Gastrocnemius medialis (tissue), 4 donors: ENCODE measurements around the gene PEMT.

ENCODE experiments used
- POLR2A ChIP-seq, 2 donors: fragments of 450-650 bp; IDR thresholded peaks; one replicate each; pipeline ENCODE4 v1.6.1; 2017; ENCODE audit warnings: antibody characterized with exemption in 2 of 2, mild to moderate bottlenecking in 2 of 2, moderate library complexity in 2 of 2
- TF ChIP-seq, protein P1 (sequence below), 5 experiments: fragments of 450-650 bp in 3 of 5; fragments of 200-600 bp in 2 of 5; sonication (generic) in 2 of 5; IDR thresholded peaks in 4 of 5; conservative IDR thresholded peaks in 1 of 5; 1 replicate in 4 of 5; 2 replicates in 1 of 5; pipeline ENCODE4 v1.5.1; 2016 to 2019; ENCODE audit warnings: antibody characterized with exemption in 5 of 5, mild to moderate bottlenecking in 3 of 5, moderate library complexity in 3 of 5

DNA sequence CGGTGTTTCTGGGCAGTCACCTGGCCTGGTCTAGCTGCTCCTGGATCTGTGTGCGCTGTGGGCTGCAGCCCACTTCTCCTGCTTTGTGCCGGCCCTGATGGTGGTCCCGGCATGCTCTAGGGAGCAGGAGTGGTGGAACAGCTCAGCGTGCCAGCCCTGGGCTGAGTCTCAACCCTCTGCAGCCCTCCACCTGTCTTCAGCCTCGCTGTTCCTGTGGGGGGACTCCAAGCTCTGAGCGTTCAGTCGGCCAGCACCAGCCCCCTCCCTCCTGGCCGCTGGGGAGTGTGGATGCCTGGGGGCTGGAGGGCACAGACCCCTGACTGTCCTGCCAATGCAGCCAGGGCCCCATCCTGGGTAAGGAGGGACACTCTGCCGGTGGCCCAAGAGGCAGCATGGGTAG, 71.6 kb downstream of the PEMT start:
- TF ChIP-seq, protein P1, sequence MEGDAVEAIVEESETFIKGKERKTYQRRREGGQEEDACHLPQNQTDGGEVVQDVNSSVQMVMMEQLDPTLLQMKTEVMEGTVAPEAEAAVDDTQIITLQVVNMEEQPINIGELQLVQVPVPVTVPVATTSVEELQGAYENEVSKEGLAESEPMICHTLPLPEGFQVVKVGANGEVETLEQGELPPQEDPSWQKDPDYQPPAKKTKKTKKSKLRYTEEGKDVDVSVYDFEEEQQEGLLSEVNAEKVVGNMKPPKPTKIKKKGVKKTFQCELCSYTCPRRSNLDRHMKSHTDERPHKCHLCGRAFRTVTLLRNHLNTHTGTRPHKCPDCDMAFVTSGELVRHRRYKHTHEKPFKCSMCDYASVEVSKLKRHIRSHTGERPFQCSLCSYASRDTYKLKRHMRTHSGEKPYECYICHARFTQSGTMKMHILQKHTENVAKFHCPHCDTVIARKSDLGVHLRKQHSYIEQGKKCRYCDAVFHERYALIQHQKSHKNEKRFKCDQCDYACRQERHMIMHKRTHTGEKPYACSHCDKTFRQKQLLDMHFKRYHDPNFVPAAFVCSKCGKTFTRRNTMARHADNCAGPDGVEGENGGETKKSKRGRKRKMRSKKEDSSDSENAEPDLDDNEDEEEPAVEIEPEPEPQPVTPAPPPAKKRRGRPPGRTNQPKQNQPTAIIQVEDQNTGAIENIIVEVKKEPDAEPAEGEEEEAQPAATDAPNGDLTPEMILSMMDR (IDR thresholded peaks at IDR 0.05 in 4 of 5, conservative IDR thresholded peaks at IDR 0.05 in 1 of 5), result no peak
- no peak for TF ChIP-seq POLR2A (IDR thresholded peaks at IDR 0.05)
